Stomach (tissue), 4 donors: ENCODE measurements around the gene VCL.

Source experiments
- EP300 ChIP-seq: sonication (generic); formaldehyde crosslinking; IDR thresholded peaks from one replicate; pipeline ENCODE4 v1.6.1; 2017; ENCODE audit warnings: antibody characterized with exemption
- TF ChIP-seq, protein P1 (sequence below), 7 experiments: fragments of 450-650 bp in 4 of 7; fragments of 200-600 bp in 3 of 7; sonication (generic) in 3 of 7; IDR thresholded peaks; one replicate each; pipeline ENCODE4 v1.5.1; 2016 to 2019; ENCODE audit warnings: antibody characterized with exemption in 7 of 7, control low read depth in 2 of 7, mild to moderate bottlenecking in 1 of 7

DNA sequence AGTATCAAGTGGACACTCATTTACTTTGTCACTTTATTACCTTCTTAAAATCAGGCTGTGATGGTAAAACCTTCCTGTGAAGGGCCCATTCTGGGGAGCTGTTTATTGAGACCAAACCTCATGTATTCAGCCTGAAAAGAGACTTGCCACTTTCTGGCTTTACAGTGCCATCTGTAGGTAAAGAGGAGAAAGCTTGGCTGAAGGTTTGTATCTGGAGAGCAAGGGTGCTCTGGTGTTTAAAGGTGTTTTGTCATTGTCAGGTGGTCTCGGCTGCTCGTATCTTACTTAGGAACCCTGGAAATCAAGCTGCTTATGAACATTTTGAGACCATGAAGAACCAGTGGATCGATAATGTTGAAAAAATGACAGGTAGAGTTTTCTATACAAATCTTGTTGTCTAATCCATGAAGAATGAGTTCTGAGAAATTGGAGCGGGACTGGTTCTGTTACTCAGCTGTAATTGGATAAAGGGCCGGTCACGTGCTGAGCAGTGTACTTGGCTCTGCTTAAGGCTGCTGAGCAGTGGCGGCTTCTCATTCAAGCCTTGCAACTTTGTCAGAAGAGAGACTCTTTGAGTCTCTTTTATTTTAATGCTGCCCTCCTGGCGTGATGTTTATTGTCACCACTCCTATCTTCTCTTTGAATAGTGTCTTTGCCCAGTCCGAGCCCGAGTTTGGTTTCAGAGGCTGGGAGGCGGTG, 105.8 kb downstream of the VCL start:
- TF ChIP-seq, protein P1, sequence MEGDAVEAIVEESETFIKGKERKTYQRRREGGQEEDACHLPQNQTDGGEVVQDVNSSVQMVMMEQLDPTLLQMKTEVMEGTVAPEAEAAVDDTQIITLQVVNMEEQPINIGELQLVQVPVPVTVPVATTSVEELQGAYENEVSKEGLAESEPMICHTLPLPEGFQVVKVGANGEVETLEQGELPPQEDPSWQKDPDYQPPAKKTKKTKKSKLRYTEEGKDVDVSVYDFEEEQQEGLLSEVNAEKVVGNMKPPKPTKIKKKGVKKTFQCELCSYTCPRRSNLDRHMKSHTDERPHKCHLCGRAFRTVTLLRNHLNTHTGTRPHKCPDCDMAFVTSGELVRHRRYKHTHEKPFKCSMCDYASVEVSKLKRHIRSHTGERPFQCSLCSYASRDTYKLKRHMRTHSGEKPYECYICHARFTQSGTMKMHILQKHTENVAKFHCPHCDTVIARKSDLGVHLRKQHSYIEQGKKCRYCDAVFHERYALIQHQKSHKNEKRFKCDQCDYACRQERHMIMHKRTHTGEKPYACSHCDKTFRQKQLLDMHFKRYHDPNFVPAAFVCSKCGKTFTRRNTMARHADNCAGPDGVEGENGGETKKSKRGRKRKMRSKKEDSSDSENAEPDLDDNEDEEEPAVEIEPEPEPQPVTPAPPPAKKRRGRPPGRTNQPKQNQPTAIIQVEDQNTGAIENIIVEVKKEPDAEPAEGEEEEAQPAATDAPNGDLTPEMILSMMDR (IDR thresholded peaks at IDR 0.05), result no peak
- no peak for TF ChIP-seq EP300
